Stimulated activated CD4-positive, alpha-beta T cell treated with anti-CD3 and anti-CD28 coated beads, Interleukin-12 subunit alpha, Interleukin-12 subunit beta, amount 100 ng/mL, for 24 hours (primary cell): ENCODE results near the gene CDHR3.
"Not testable (repeated sequence)": the region's sequence is repeated elsewhere in the genome, so short reads cannot be mapped to it uniquely, and the experiment has no call there.

Source experiments
- DNase-seq, 2 experiments: peaks; one replicate each; pipeline ENCODE4 v3.0.0-alpha.2; 2020; ENCODE audit warnings: low read depth in 2 of 2

Gene CDHR3

GRCh38 chr7:105958012-105958411 is 5.1 kb upstream of the CDHR3 start:
- DNase-seq, result no peak

DNA sequence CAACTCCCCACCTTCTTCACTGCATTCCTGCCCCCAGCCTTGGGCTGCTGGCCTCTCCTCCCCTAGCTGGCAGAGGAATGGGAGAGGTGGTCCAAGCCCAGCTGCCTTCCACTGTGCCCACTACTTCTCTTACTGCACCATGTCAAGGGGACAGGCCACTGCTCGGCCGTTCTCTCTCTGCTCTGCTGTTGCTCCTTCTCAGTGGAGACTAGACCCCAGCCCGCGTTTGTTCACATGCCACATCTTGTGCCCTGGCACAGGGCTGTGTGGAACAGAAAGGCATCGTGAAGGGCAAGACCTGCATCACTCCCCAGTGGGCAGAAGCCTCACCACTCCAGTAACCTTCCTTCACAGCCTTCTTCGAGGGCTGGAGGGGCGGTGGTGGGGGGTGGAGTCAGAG is 711 bp upstream of the CDHR3 start:
- DNase-seq, result no peak

DNA sequence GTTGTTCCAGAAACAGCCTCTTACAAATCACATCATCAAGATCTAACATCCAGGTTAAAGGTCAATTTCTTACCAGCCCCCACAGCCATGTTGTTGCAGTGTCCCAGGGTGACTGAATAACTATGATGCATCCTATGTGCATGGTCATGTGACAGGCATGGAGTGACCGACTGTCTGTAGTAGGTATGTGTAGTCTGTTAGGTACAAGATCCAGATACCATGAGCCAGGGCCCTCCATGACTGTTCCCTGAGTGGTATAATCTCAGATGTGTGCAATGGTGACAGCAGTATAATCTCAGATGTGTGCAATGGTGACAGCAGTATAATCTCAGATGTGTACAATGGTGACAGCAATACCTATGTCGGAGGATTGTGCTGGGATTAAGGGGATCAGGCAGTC is 8.8 kb downstream of the CDHR3 start:
- no peak for DNase-seq

DNA sequence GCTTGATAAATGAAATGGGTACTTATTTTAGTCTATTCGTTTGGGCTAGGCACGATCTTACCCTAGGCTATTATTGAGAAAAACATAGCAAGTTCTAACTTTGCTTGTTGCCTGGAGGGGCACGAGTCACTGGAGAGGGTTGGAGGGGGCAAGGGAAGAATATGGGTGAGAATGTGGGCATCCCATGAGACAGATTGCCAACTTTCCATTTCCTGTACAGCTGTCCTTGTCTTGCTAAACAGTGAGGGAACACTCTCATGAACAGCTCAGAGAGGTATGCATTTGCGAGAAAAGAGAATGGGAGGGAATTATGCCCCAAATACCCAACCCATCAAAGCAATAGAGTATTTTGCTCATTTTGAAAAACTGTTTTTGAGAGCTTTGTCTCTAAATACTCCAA is 9.2 kb downstream of the CDHR3 start:
- DNase-seq, result no peak

DNA sequence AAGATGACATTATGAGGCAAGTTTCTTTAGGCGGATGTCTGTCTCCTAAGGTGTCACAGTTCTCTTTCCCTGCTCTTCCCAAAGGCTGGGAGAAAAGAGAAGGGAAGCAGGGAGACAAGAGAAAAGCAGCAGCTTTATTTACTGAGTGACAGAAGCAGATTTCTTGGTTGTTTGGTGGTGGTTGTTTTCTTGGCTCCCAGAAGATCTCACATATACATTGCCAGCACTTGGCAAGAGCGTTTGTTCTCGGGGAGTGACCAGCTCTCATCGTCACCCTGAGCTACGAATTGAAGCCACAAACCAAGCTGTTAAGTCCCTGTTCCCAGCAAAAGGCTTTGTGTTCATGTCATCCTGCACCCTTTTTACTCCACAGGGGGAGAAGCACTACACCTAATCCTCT is 11.4 kb downstream of the CDHR3 start:
- no peak for DNase-seq

- no peak for DNase-seq
Observed at GRCh38 chr7:105975770-105976417, 12.8 kb downstream of the CDHR3 start.

DNA sequence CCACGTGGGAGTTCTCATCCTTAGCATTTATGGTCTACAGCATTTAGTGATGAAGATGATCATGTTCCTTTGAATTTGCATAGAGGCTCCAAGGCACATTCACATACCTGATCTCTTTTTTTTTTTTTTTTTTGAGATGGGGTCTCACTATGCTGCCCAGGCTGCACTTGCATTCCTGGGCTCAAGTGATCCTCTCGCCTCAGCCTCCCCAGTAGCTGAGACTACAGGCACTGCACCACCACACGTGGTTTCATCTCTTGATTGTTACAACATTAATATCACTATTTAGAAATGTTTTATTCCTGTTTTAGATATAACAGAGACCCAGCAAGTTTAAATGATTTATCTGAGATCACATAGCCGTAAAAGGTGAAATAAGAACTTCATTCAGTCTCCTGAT is 13.8 kb downstream of the CDHR3 start:
- DNase-seq, result no peak

- no peak for DNase-seq
Observed at GRCh38 chr7:105978035-105978434, 15.0 kb downstream of the CDHR3 start.

- no peak for DNase-seq
Observed at GRCh38 chr7:105978974-105979373, 15.9 kb downstream of the CDHR3 start.

- no peak for DNase-seq
Observed at GRCh38 chr7:105979405-105979804, 16.3 kb downstream of the CDHR3 start.

DNA sequence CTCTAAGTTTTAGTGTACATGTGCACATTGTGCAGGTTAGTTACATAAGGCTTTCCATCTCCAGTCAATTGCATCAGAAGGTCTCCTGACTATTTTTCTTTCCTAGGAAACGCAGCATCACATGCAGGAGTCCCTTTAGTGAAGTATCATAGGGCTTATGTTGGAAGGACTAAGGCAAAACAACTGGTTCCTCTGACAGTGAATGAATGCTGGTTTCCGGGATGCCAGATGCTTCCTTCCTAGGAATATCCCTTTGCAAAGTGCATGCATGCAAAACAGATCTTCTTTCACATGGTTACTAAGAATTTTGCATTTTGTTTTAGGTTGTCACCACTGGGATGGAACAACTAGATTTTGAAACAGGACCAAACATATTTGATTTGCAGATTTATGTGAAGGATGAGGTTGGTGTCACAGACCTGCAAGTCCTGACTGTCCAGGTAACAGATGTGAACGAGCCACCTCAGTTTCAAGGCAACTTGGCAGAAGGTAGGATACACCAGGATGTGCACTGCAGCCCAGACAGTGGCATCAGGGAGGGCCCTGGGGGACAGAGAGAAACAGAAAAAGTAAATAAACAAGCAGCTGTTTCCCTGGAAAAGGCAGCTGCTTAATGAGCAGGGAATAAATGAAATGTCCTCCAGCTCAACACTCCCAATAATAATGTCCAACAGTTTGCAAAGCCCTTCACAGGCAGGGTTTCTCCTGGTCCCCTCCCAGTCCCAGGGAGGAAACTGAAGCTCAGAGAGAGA is 17.8 kb downstream of the CDHR3 start:
- no peak for DNase-seq

DNA sequence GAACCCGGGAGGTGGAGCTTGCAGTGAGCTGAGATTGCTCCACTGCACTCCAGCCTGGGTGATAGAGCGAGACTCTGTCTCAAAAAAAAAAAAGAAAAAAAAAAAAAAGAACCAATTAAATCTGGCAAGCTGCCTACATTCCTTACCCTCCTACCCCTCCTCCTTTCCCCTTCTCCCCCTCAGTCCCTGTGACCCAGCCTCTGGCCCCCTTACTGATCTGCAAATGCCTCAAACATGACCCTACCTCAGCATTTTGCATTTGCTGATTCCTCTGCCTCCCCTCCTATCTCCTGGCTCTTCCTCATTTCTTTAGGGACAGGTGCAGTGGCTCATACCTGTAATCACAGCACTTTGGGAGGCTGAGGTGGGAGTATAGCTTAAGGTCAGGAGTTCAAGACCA is 19.3 kb downstream of the CDHR3 start:
- no peak for DNase-seq

- not testable (repeated sequence) for DNase-seq
Observed at GRCh38 chr7:105984808-105985207, 21.7 kb downstream of the CDHR3 start.

GRCh38 chr7:105985229-105985628 is 22.2 kb downstream of the CDHR3 start:
- no peak for DNase-seq

DNA sequence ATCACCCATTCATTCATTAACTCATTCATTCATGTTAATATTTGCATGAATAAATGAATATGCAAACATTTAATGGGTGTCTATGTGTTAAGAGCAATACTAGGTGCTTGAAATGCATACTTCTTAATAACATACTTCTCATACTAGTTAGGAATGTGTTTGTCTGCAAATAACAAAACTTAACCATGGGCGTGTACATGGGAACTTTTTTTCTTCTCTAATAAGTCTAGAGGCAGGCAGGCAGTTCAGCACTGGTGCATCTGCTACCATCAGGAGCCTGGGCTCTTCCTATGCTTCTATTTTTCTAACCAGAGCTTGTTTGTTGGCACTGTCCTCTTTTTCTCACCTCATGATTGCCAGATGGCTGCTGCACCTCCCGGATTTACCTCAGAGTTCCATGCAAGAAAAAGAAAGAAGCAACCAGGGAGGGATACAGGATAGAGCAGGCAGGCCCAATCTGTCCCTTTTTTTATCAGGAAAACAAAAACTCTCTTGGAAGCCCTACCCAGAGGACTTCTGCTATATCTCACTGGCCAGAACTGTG is 22.7 kb downstream of the CDHR3 start:
- no peak for DNase-seq

DNA sequence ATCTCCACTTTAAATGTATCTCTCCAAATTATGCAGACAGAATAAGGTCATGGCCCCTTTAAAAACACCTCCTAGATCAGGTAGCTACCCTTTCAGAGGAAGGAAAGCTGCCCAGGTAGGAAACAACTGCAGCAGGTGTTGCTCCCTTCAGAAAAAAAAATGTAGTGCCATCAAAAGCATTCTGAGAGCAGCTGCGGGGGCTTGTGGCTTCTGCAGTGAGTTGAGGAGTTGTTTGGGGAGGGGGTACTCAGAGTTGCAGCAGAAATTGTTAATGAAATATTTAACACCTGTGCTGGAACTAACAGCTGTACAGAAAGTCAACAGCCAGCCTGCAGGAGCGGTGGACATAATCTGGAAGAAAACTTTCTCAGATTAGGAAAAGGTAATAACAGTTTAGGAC is 24.0 kb downstream of the CDHR3 start:
- no peak for DNase-seq

- no peak for DNase-seq
Observed at GRCh38 chr7:105988276-105988675, 25.2 kb downstream of the CDHR3 start.

- DNase-seq, result no peak
Observed at GRCh38 chr7:105989191-105989590, 26.1 kb downstream of the CDHR3 start.

DNA sequence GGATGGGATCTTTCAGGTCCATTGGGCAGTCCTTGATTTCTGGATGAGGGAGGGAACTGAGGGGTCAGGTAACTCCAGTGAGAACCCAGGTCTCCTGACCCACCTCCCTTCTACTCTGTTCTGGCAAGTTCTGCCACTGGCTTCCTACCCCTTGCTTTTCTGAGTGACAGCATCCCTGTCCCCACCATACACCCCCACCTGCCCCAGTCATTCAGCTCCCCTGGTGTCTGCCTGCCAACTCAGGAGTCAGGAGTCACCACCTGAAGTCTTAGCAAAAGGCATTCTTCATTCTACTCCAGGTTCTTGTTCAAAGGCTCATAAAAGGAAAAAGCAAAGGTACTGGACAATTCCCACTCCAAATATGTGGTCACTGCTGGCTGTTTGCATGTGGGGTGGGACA is 26.6 kb downstream of the CDHR3 start:
- DNase-seq, result no peak

DNA sequence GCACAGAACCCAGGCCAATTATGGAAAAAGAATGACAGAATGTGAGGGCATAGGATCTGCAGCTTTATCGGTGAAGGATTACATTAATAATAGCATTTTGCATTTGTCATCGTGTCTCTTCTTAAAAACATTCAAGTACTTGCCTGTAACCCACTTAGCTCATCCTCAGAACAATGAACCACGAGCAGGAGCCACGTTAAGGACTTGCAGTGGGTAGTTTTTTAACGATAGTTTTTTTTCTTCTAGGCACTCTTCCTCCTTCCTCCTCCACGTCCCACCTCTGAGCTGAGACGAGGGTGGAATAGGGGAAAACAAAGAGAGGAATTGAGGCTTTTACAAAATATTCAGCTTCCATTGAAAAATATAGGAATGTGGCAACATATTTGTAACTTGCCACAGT is 27.1 kb downstream of the CDHR3 start:
- DNase-seq, result no peak

DNA sequence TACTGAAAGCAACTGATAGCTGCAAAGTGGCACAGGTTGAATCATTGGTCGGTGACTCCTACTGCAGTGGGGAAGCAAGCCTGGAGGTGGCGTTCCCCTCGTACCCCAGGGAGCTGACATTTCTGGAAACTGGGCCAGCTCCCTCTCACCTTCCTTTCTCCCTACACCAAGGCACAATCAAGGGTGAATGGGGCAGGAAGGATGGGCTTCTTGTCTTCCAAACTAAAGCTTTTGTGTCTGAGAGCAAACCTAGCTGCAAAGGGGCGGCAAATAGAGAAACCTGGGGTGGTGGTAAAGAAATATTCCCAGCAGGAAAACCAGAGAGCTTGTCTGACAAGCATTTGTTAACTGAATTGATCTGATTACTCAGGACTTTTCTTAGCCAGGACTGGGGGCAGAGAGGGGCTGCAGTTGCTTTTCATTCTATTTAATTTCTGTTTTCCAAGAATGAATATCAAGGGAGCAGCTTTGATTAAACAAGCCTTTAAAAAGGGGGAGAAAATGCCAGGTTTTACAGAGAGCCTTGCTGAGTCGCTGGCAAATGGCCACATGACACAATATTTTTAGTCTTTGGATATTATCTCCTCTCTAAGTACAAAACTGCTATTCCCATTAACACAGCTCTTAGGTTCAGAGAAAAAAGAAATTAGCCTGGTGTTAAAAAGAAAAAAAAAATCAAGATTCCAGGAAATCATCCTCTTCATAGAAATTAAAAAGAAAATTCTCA is 27.8 kb downstream of the CDHR3 start:
- DNase-seq, result no peak

- no peak for DNase-seq
Observed at GRCh38 chr7:105992905-105993304, 29.8 kb downstream of the CDHR3 start.
